Endothelial cell of umbilical vein (primary cell): ENCODE results near the gene FAM135A. TPM values are rescaled to one million over a fixed set of nuclear protein-coding genes. Genes with fewer than 3 reads are reported as not detected.

ENCODE experiments used
- BruUV-seq: library from RNA; stranded (reverse); fragments of 400-500 nt; replicated peaks from 2 replicates; lab custom pipeline; 2021; lab: Mats Ljungman, UMichigan
- CTCF ChIA-PET: fragments of 300-600, 350-600 bp; sonication (Branson Sonifier 250); formaldehyde crosslinking; loops from one replicate; lab custom pipeline; 2021; ENCODE audit warnings: antibody characterized with exemption, inconsistent platforms; lab: Charles Lee
- POLR2A ChIA-PET: fragments of 300-600, 350-600 bp; sonication (Branson Sonifier 250); formaldehyde crosslinking; loops from one replicate; lab custom pipeline; 2021; ENCODE audit warnings: antibody characterized with exemption, inconsistent platforms; lab: Charles Lee
- DNase-seq: peaks from one replicate; pipeline ENCODE4 v3.0.0-alpha.2; 2011; ENCODE audit warnings: low read depth, low spot score
- FAIRE-seq: peaks from 2 replicates; lab custom pipeline; 2011; peaks lifted over from hg19 to GRCh38; lab: Jason Lieb, UNC
- H2AFZ ChIP-seq: 2 replicates; pipeline ENCODE4 v1.6.0; 2012; ENCODE audit warnings: low read depth, low read length, control low read depth, inconsistent platforms
- H3K27ac ChIP-seq: 2 replicates; pipeline ENCODE4 v1.5.1; 2011; ENCODE audit warnings: low read depth, mild to moderate bottlenecking, control low read depth, low read length, moderate library complexity; ENCODE audit not compliant: insufficient read depth
- H3K27me3 ChIP-seq, 2 experiments: 2 replicates each; pipeline versions ENCODE4 v1.6.0 to v1.6.1; 2011; ENCODE audit warnings: low read length in 2 of 2, mixed read lengths in 1 of 2; ENCODE audit not compliant: control insufficient read depth in 2 of 2, insufficient read depth in 2 of 2
- H3K36me3 ChIP-seq, 2 experiments: 2 replicates in 1 of 2; 3 replicates in 1 of 2; pipeline ENCODE4 v1.5.1; 2011; ENCODE audit warnings: low read length in 2 of 2, mild to moderate bottlenecking in 1 of 2, moderate library complexity in 1 of 2; ENCODE audit not compliant: control insufficient read depth in 2 of 2, insufficient read depth in 2 of 2; ENCODE audit errors: extremely low read depth in 1 of 2
- H3K4me1 ChIP-seq: 3 replicates; pipeline ENCODE4 v1.5.1; 2011; ENCODE audit warnings: mild to moderate bottlenecking, low read length; ENCODE audit not compliant: control insufficient read depth, insufficient read depth; ENCODE audit errors: extremely low read depth
- H3K4me2 ChIP-seq: 2 replicates; pipeline ENCODE4 v1.6.1; 2011; ENCODE audit warnings: low read length, control low read depth, mixed read lengths; ENCODE audit not compliant: insufficient read depth
- H3K4me3 ChIP-seq, 3 experiments: fragments of 200-600 bp in 1 of 3; sonication (generic), shearing (Covaris generic) in 1 of 3; replicated peaks in 1 of 3; 2 replicates each; pipeline ENCODE4 v1.5.1; 2011 to 2016; ENCODE audit warnings: control low read depth in 3 of 3, low read length in 3 of 3, mild to moderate bottlenecking in 2 of 3, inconsistent platforms in 1 of 3, low read depth in 1 of 3, moderate library complexity in 1 of 3; ENCODE audit not compliant: insufficient read depth in 1 of 3
- H3K79me2 ChIP-seq: 2 replicates; pipeline ENCODE4 v1.6.0; 2012; ENCODE audit warnings: low read length, inconsistent platforms; ENCODE audit not compliant: control insufficient read depth, insufficient read depth
- H3K9ac ChIP-seq: replicated peaks from 2 replicates; pipeline ENCODE3; 2011; ENCODE audit warnings: low read length, control low read depth; ENCODE audit not compliant: insufficient read depth; ENCODE audit errors: extremely low read depth
- H3K9me1 ChIP-seq: replicated peaks from 3 replicates; pipeline ENCODE4 v1.6.0; 2011; ENCODE audit warnings: mild to moderate bottlenecking, low read length; ENCODE audit not compliant: control insufficient read depth, insufficient read depth; ENCODE audit errors: extremely low read depth
- H3K9me3 ChIP-seq: replicated peaks from 2 replicates; pipeline ENCODE4 v1.5.1; 2012; ENCODE audit warnings: low read length, inconsistent platforms; ENCODE audit not compliant: control insufficient read depth, insufficient read depth
- H4K20me1 ChIP-seq: replicated peaks from 2 replicates; pipeline ENCODE3; 2011; ENCODE audit warnings: mild to moderate bottlenecking, low read length; ENCODE audit not compliant: control insufficient read depth, insufficient read depth; ENCODE audit errors: extremely low read depth
- EZH2 ChIP-seq: IDR thresholded peaks from 2 replicates; pipeline ENCODE4 v1.6.1; 2012; ENCODE audit warnings: borderline replicate concordance, low read depth, mild to moderate bottlenecking, moderate library complexity, low read length, inconsistent platforms; ENCODE audit not compliant: severe bottlenecking
- FOS ChIP-seq: IDR thresholded peaks from 2 replicates; pipeline ENCODE4 v1.6.1; 2011; ENCODE audit warnings: mild to moderate bottlenecking, low read length, moderate library complexity, borderline replicate concordance; ENCODE audit not compliant: insufficient read depth
- GATA2 ChIP-seq: IDR thresholded peaks from 2 replicates; pipeline ENCODE4 v1.7.0; 2011; ENCODE audit warnings: low read depth, mild to moderate bottlenecking, moderate library complexity, mixed read lengths, low read length; ENCODE audit not compliant: insufficient read length, insufficient read depth
- JUN ChIP-seq: IDR thresholded peaks from 2 replicates; pipeline ENCODE4 v1.6.1; 2011; ENCODE audit warnings: borderline replicate concordance, low read depth; ENCODE audit not compliant: insufficient read length, insufficient read depth
- MYC ChIP-seq: IDR thresholded peaks from one replicate; pipeline ENCODE4 v1.6.1; 2011; ENCODE audit warnings: mild to moderate bottlenecking, low read depth, low read length
- POLR2A ChIP-seq: IDR thresholded peaks from 2 replicates; pipeline ENCODE4 v1.6.1; 2012; ENCODE audit warnings: low read depth, mild to moderate bottlenecking, control low read depth, low read length
- POLR2AphosphoS5 ChIP-seq: IDR thresholded peaks from 2 replicates; pipeline ENCODE4 v1.6.1; 2012; ENCODE audit warnings: low read depth, mild to moderate bottlenecking, control low read depth, low read length, moderate library complexity; ENCODE audit not compliant: insufficient read depth
- dilution Hi-C: fragments of 300-500 bp; cut with MboI; formaldehyde crosslinking; loops from one replicate; pipeline ENCODE4 v1.15.0; 2019; ENCODE audit warnings: low sequenced_read_pairs; ENCODE audit not compliant: extremely low pct_ligation_motif_present
- intact Hi-C: fragments of 100-400 bp; cut with micrococcal nuclease; formaldehyde crosslinking; loops from one replicate; pipeline ENCODE4 v1.10.0; 2022
- polyA plus RNA-seq, 4 experiments: library from polyadenylated mRNA; depleted of rRNA in 3 of 4; stranded (reverse) in 3 of 4; unstranded in 1 of 4; fragments of >200 nt; gene quantifications; 2 replicates each; pipeline versions ENCODE4 v1.2.1 to v1.2.3, GENCODE V29; 2011 to 2012; ENCODE audit warnings: missing spikeins in 1 of 4
- total RNA-seq: library from RNA; stranded (reverse); gene quantifications from 2 replicates; pipeline ENCODE4 v1.2.3, GENCODE V29; 2021
- TF ChIP-seq, protein P1 (sequence below), 2 donors: IDR thresholded peaks; 1 replicate in 1 of 2; 2 replicates in 1 of 2; pipeline ENCODE4 v1.5.1; 2011; ENCODE audit warnings: low read length in 2 of 2, mild to moderate bottlenecking in 2 of 2, moderate library complexity in 2 of 2, control low read depth in 1 of 2, inconsistent platforms in 1 of 2, low read depth in 1 of 2; ENCODE audit not compliant: insufficient read depth in 1 of 2; ENCODE audit errors: extremely low read depth in 1 of 2
- TF ChIP-seq, protein P2 (sequence below): IDR thresholded peaks from 2 replicates; pipeline ENCODE4 v1.6.1; 2011; ENCODE audit not compliant: insufficient read depth, insufficient read length

FAM135A gene
- total and polyA plus RNA-seq, 2 donors (not counting 3 experiments of a cell fraction or from before 2014, with no cell fraction given) = 3.7 to 9.6 TPM

DNA sequence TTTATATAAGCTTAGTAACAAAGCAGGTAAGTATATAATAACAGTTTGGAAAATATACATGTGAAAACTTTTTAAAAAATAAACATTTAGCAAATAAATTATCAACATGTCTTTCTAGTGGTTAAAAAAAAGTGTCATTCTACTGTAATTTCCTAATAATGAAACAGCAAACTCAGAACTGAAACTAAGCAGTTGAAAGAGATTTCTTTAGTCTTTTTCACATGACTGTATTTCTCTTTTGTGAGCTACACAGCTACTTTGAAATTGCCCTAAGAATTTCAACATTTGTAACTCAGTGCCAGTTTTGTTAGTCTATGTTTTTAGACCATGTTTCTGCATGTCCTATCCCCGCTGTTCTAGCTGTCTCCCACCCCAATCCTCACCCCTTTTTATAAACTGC is 125.1 kb downstream of the FAM135A start:
- ChIA-PET CTCF (interaction anchor here (1.2 to 1.7 kb wide), 3 partner anchors 8 to 148 kb away, joined by 3 to 4 read pairs (median 3); no protein-coding TSS in a partner anchor), POLR2A (no interaction called here)
- Histone ChIP-seq H3K27ac (no peak overlapping the region), H3K4me2 (no peak overlapping the region), H3K27me3 (no peaks in the 10 kb centered on the region), H3K9me3 (no peaks in the 10 kb centered on the region), H3K9me1 (no peaks in the 10 kb centered on the region), H3K9ac (no peak overlapping the region), H3K79me2 (no peaks in the 10 kb centered on the region), H3K4me1 (no peaks in the 10 kb centered on the region), H4K20me1 (no peaks in the 10 kb centered on the region), H3K36me3 (no peaks in the 10 kb centered on the region), H3K4me3 (no peak overlapping the region), H2AFZ (no peak overlapping the region)
- intact Hi-C loops = no loop called here
- no peak for FAIRE-seq
- no peak for DNase-seq
- TF ChIP-seq, protein P1, sequence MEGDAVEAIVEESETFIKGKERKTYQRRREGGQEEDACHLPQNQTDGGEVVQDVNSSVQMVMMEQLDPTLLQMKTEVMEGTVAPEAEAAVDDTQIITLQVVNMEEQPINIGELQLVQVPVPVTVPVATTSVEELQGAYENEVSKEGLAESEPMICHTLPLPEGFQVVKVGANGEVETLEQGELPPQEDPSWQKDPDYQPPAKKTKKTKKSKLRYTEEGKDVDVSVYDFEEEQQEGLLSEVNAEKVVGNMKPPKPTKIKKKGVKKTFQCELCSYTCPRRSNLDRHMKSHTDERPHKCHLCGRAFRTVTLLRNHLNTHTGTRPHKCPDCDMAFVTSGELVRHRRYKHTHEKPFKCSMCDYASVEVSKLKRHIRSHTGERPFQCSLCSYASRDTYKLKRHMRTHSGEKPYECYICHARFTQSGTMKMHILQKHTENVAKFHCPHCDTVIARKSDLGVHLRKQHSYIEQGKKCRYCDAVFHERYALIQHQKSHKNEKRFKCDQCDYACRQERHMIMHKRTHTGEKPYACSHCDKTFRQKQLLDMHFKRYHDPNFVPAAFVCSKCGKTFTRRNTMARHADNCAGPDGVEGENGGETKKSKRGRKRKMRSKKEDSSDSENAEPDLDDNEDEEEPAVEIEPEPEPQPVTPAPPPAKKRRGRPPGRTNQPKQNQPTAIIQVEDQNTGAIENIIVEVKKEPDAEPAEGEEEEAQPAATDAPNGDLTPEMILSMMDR (IDR thresholded peaks at IDR 0.05; ENCODE audit: extremely low read depth in 1 of 2, insufficient read depth in 1 of 2, low read depth in 1 of 2, low read length in 2 of 2) = no peak
- TF ChIP-seq GATA2 (no peak), JUN (no peak), POLR2A (no peak), POLR2AphosphoS5 (no peak), MYC (no peak), FOS (no peak), EZH2 (no peak)
- TF ChIP-seq, protein P2, sequence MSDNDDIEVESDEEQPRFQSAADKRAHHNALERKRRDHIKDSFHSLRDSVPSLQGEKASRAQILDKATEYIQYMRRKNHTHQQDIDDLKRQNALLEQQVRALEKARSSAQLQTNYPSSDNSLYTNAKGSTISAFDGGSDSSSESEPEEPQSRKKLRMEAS = no peak
- no TSS peak for BruUV-seq
- dilution Hi-C loops = no loop called here
